ENCODE measurements around the gene SPECC1L. TPM values are rescaled to one million over a fixed set of nuclear protein-coding genes. Genes with fewer than 3 reads are reported as not detected.

Gene SPECC1L
- total and polyA plus RNA-seq, 2 experiments from 2014 or later, result 21.1 to 34.0 TPM

DNA sequence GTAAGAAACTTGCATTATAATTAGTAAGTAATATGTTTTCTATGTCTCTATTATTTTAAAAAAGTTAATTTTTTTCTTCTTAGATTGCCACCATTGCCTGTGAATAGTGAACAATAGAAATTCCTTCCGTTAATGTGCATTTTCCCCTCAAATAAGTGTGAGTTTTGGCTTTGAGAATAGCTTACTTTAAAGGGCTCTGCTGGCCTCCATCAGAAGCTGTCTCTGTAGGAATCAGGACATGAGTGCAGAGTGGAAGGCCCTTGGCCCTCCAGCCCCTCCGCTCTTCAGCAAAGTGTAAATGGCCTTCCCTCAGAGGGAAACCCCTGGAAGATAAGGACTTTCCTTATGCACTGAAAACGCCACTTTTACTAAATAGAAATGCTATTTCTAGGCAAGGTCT, 132.7 kb downstream of the SPECC1L start:
- in situ Hi-C loops (cut with MboI), result no loop called here
- Histone ChIP-seq H3K4me3 (no peak overlapping the region), H4K20me1 (ENCODE audit: insufficient read depth) (no peaks in the 10 kb centered on the region), H2AFZ (no peak overlapping the region), H3K4me2 (ENCODE audit: unreplicated experiment) (peak overlapping the region; percentile 38), H3K4me1 (ENCODE audit: insufficient read depth) (peaks cover 29% of the 10 kb centered on the region), H3K9ac (no peak overlapping the region), H3K9me2 (ENCODE audit: insufficient read depth) (no peaks in the 10 kb centered on the region), H3K27me3 (replicated peaks; ENCODE audit: insufficient read depth) (no peaks in the 10 kb centered on the region), H3K79me2 (ENCODE audit: insufficient read depth) (peaks cover 12% of the 10 kb centered on the region; the same call in 1 of the 2 replicates), H3F3A (ENCODE audit: insufficient read depth) (peaks cover 21% of the 10 kb centered on the region), H3K36me3 (ENCODE audit: low read depth) (peaks cover 5% of the 10 kb centered on the region; the same call in 1 of the 2 replicates), H3K9me3 (ENCODE audit: low read depth) (no peaks in the 10 kb centered on the region), H3K27ac (no peak overlapping the region)
- DNase-seq, result no peak
- WGBS, 2 experiments (ENCODE audit: low coverage in 1 of 2, low lambda C conversion rate in 2 of 2, missing lambda C conversion rate in 2 of 2), result 97 to 100% methylated on average over 3 of the region's 3 CpGs
- no peak for TF ChIP-seq EZH2phosphoT487 (IDR thresholded peaks at IDR 0.05; ENCODE audit: insufficient read depth, low read depth)

GRCh38 chr22:24404561-24405275, 134.1 kb downstream of the SPECC1L start:
- H4K20me1 ChIP-seq (ENCODE audit: insufficient read depth), result no peaks in the 10 kb centered on the region
- H3K9me3 ChIP-seq (ENCODE audit: low read depth), result no peaks in the 10 kb centered on the region
- no peaks in the 10 kb centered on the region for H3K36me3 ChIP-seq (ENCODE audit: low read depth)
- no peak overlapping the region for H3K27ac ChIP-seq
- no peaks in the 10 kb centered on the region for H3K27me3 ChIP-seq (replicated peaks; ENCODE audit: insufficient read depth)
- WGBS, 2 experiments (ENCODE audit: low coverage in 1 of 2, low lambda C conversion rate in 2 of 2, missing lambda C conversion rate in 2 of 2), result 90% methylated on average over 9 of the region's 9 CpGs
- H3K4me2 ChIP-seq (ENCODE audit: unreplicated experiment), result no peak overlapping the region
- H3K79me2 ChIP-seq (ENCODE audit: insufficient read depth), result peaks cover 12% of the 10 kb centered on the region; the same call in 1 of the 2 replicates
- H3K9ac ChIP-seq, result no peak overlapping the region
- H3K4me1 ChIP-seq (ENCODE audit: insufficient read depth), result peaks cover 29% of the 10 kb centered on the region
- no peak for DNase-seq
- in situ Hi-C loops (cut with MboI), result no loop called here
- TF ChIP-seq EZH2phosphoT487 (IDR thresholded peaks at IDR 0.05; ENCODE audit: insufficient read depth, low read depth) (no peak), EZH2 (IDR thresholded peaks at IDR 0.05; ENCODE audit: insufficient read depth, poor library complexity, severe bottlenecking) (no peak)
- H3K4me3 ChIP-seq, result no peak overlapping the region
- no peaks in the 10 kb centered on the region for H3K9me2 ChIP-seq (ENCODE audit: insufficient read depth)
- H2AFZ ChIP-seq, result no peak overlapping the region
- H3F3A ChIP-seq (ENCODE audit: insufficient read depth), result peaks cover 21% of the 10 kb centered on the region

GRCh38 chr22:24405631-24406321, 135.1 kb downstream of the SPECC1L start:
- no peaks in the 10 kb centered on the region for H4K20me1 ChIP-seq (ENCODE audit: insufficient read depth)
- 91 to 94% methylated on average over 10 to 12 of the region's 12 CpGs for WGBS, 2 experiments (ENCODE audit: low coverage in 1 of 2, low lambda C conversion rate in 2 of 2, missing lambda C conversion rate in 2 of 2)
- H3K9me2 ChIP-seq (ENCODE audit: insufficient read depth), result no peaks in the 10 kb centered on the region
- no peaks in the 10 kb centered on the region for H3K36me3 ChIP-seq (ENCODE audit: low read depth)
- H3K9ac ChIP-seq, result no peak overlapping the region
- no peak overlapping the region for H2AFZ ChIP-seq
- TF ChIP-seq EZH2 (IDR thresholded peaks at IDR 0.05; ENCODE audit: insufficient read depth, poor library complexity, severe bottlenecking) (no peak), EZH2phosphoT487 (IDR thresholded peaks at IDR 0.05; ENCODE audit: insufficient read depth, low read depth) (no peak)
- DNase-seq, result no peak
- H3K4me1 ChIP-seq (ENCODE audit: insufficient read depth), result peaks cover 23% of the 10 kb centered on the region
- in situ Hi-C loops (cut with MboI), result no loop called here
- no peaks in the 10 kb centered on the region for H3K27me3 ChIP-seq (replicated peaks; ENCODE audit: insufficient read depth)
- no peak overlapping the region for H3K27ac ChIP-seq
- no peak overlapping the region for H3K4me3 ChIP-seq
- no peaks in the 10 kb centered on the region for H3K9me3 ChIP-seq (ENCODE audit: low read depth)
- H3K4me2 ChIP-seq (ENCODE audit: unreplicated experiment), result no peak overlapping the region
- peaks cover 14% of the 10 kb centered on the region for H3F3A ChIP-seq (ENCODE audit: insufficient read depth)
- peaks cover 12% of the 10 kb centered on the region; the same call in 1 of the 2 replicates for H3K79me2 ChIP-seq (ENCODE audit: insufficient read depth)

DNA sequence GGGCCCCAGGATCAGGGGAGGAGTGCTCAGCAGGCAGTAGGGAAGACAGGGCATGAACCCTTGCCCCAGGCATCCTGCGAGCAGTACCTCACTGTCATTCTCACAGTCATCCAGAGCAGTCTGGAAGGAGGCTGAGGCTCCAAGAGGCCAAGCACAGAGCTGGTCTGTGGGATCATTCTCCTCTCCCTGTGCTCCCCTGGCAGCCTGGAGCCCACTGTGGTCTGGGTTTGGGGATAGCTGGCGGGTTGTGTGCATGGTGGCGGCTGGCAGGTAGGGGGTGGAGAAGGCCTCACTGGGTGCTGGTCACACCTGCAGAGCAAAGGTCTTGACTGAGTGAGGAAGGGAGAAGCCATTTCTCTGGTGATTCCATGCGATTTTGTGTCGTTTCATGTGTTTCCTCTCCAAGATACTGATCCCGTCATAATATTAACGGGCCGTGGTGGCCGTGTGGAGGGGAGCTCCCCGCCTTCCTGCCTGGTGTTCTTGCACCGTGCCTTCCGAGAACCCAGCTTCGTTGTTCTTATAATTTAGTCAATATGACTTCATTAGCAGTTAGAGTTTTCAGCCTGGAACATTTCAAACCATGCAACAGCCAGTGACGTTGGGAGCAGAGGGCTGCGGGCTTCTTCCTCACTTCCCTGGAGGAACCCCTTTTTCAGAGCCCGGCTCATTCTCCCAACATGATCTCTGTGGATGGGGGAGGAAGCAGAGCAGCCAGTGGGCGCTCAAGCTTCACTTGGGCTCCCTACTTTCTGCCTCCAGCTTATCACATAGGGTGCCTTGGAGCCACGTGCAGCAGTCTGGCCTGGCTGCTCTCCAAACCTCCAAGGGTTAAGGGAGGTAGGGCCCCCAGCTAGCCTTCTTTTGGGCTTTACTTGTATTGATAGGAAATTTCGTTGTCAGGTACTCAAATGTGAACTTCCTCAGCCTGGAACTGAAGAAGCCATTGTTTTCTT, 136.0 kb downstream of the SPECC1L start:
- 84 to 85% methylated on average over 19 of the region's 19 CpGs for WGBS, 2 experiments (ENCODE audit: low coverage in 1 of 2, low lambda C conversion rate in 2 of 2, missing lambda C conversion rate in 2 of 2)
- Histone ChIP-seq H3K36me3 (ENCODE audit: low read depth) (no peaks in the 10 kb centered on the region), H3K9ac (no peak overlapping the region), H3K79me2 (ENCODE audit: insufficient read depth) (peaks cover 12% of the 10 kb centered on the region; the same call in 1 of the 2 replicates), H2AFZ (no peak overlapping the region), H3K4me3 (no peak overlapping the region), H3K4me2 (ENCODE audit: unreplicated experiment) (no peak overlapping the region), H3K4me1 (ENCODE audit: insufficient read depth) (peaks cover 17% of the 10 kb centered on the region), H3K9me2 (ENCODE audit: insufficient read depth) (no peaks in the 10 kb centered on the region), H3K27me3 (replicated peaks; ENCODE audit: insufficient read depth) (no peaks in the 10 kb centered on the region), H3K27ac (no peak overlapping the region), H3K9me3 (ENCODE audit: low read depth) (no peaks in the 10 kb centered on the region), H4K20me1 (ENCODE audit: insufficient read depth) (no peaks in the 10 kb centered on the region), H3F3A (ENCODE audit: insufficient read depth) (peaks cover 10% of the 10 kb centered on the region; the same call in 1 of the 2 replicates)
- in situ Hi-C loops (cut with MboI), result no loop called here
- DNase-seq, result no peak
- TF ChIP-seq EZH2phosphoT487 (IDR thresholded peaks at IDR 0.05; ENCODE audit: insufficient read depth, low read depth) (no peak), EZH2 (IDR thresholded peaks at IDR 0.05; ENCODE audit: insufficient read depth, poor library complexity, severe bottlenecking) (no peak)

All from GM23248 (cell line).